Gastrocnemius medialis (tissue), 4 donors: ENCODE measurements around the gene TJAP1.

Experiments
- CTCF ChIP-seq, 5 experiments: fragments of 450-650 bp in 3 of 5; fragments of 200-600 bp in 2 of 5; sonication (generic) in 2 of 5; IDR thresholded peaks in 4 of 5; conservative IDR thresholded peaks in 1 of 5; 1 replicate in 4 of 5; 2 replicates in 1 of 5; pipeline ENCODE4 v1.5.1; 2016 to 2019; ENCODE audit warnings: antibody characterized with exemption in 5 of 5, mild to moderate bottlenecking in 3 of 5, moderate library complexity in 3 of 5
- POLR2A ChIP-seq, 2 donors: fragments of 450-650 bp; IDR thresholded peaks; one replicate each; pipeline ENCODE4 v1.6.1; 2017; ENCODE audit warnings: antibody characterized with exemption in 2 of 2, mild to moderate bottlenecking in 2 of 2, moderate library complexity in 2 of 2

- TF ChIP-seq CTCF (IDR thresholded peaks at IDR 0.05 in 4 of 5, conservative IDR thresholded peaks at IDR 0.05 in 1 of 5) (no peak), POLR2A (IDR thresholded peaks at IDR 0.05) (no peak)
These were observed 67.1 kb downstream of the TJAP1 start for GRCh38 chr6:43544461-43544860.
